B cell (primary cell): ENCODE measurements around the gene AEN. TPM values are rescaled to one million over a fixed set of nuclear protein-coding genes. Genes with fewer than 3 reads are reported as not detected.

ENCODE experiments used
- ATAC-seq: fragments of 200-7000 bp; cut with Tn5 transposase; one replicate; pipeline ENCODE4 v1.10.0; 2021; ENCODE audit warnings: low read depth, mild to moderate bottlenecking, moderate number of reproducible peaks, moderate library complexity
- CTCF ChIA-PET: fragments of 350-600 bp; sonication (Branson Sonifier 250); formaldehyde crosslinking; loops from one replicate; lab custom pipeline; 2021; ENCODE audit warnings: antibody characterized with exemption, inconsistent platforms; lab: Charles Lee
- POLR2A ChIA-PET: fragments of 350-600 bp; sonication (Branson Sonifier 250); formaldehyde crosslinking; loops from one replicate; lab custom pipeline; 2021; ENCODE audit warnings: antibody characterized with exemption; lab: Charles Lee
- DNase-seq: peaks from one replicate; pipeline ENCODE4 v3.0.0; 2013
- H2AFZ ChIP-seq: 2 replicates; pipeline ENCODE4 v1.6.1; 2012; ENCODE audit warnings: mild to moderate bottlenecking, low read depth, low read length; ENCODE audit not compliant: insufficient read depth, poor library complexity, severe bottlenecking
- H3K27ac ChIP-seq, 2 donors: 1 replicate in 1 of 2; 2 replicates in 1 of 2; pipeline ENCODE4 v1.5.1; 2012 to 2013; ENCODE audit warnings: low read length in 2 of 2, mild to moderate bottlenecking in 2 of 2, moderate library complexity in 1 of 2
- H3K27me3 ChIP-seq, 4 experiments: fragments of 200-600 bp in 1 of 4; sonication (generic) in 1 of 4; replicated peaks in 1 of 4; 1 replicate in 2 of 4; 2 replicates in 2 of 4; pipeline versions ENCODE4 v1.6.1 to v1.7.0; 2013 to 2016; ENCODE audit warnings: low read length in 3 of 4, mild to moderate bottlenecking in 2 of 4, mixed read lengths in 1 of 4, moderate library complexity in 1 of 4; ENCODE audit not compliant: insufficient read depth in 4 of 4, control insufficient read depth in 3 of 4; ENCODE audit errors: control extremely low read depth in 1 of 4
- H3K36me3 ChIP-seq, 2 experiments: replicated peaks in 1 of 2; 1 replicate in 1 of 2; 2 replicates in 1 of 2; pipeline versions ENCODE4 v1.6.1 to v1.7.1; 2013; ENCODE audit warnings: low read length in 1 of 2; ENCODE audit not compliant: insufficient read depth in 2 of 2, control insufficient read depth in 1 of 2; ENCODE audit errors: control extremely low read depth in 1 of 2, extremely low read depth in 1 of 2
- H3K4me1 ChIP-seq, 2 donors: fragments of 200-600 bp in 1 of 2; sonication (generic) in 1 of 2; 1 replicate in 1 of 2; 2 replicates in 1 of 2; pipeline versions ENCODE4 v1.5.1 to v1.6.1; 2013 to 2017; ENCODE audit warnings: low read length in 2 of 2; ENCODE audit not compliant: control insufficient read depth in 2 of 2, insufficient read depth in 2 of 2
- H3K4me2 ChIP-seq: replicated peaks from 2 replicates; pipeline ENCODE3; 2012; ENCODE audit warnings: mild to moderate bottlenecking, low read depth, low read length; ENCODE audit not compliant: poor library complexity, severe bottlenecking
- H3K4me3 ChIP-seq, 5 experiments: fragments of 200-600 bp in 1 of 5; sonication (generic) in 1 of 5; 1 replicate in 3 of 5; 2 replicates in 2 of 5; pipeline versions ENCODE4 v1.5.1 to v1.7.0; 2011 to 2016; ENCODE audit warnings: low read length in 4 of 5, mild to moderate bottlenecking in 4 of 5, low read depth in 2 of 5, control low read depth in 1 of 5, moderate library complexity in 1 of 5; ENCODE audit not compliant: insufficient read depth in 1 of 5; ENCODE audit errors: control extremely low read depth in 1 of 5, extremely low read depth in 1 of 5
- H3K79me2 ChIP-seq: fragments of 200-600 bp; sonication (generic); one replicate; pipeline ENCODE4 v1.6.0; 2016; ENCODE audit warnings: low read length; ENCODE audit not compliant: control insufficient read depth, insufficient read depth
- H3K9ac ChIP-seq: fragments of 200-600 bp; sonication (generic); 2 replicates; pipeline ENCODE4 v1.6.1; 2017; ENCODE audit warnings: mild to moderate bottlenecking, low read length, moderate library complexity
- H3K9me3 ChIP-seq, 3 donors: one replicate each; pipeline versions ENCODE4 v1.6.1 to v1.7.1; 2013; ENCODE audit warnings: low read length in 2 of 3; ENCODE audit not compliant: control insufficient read depth in 2 of 3, insufficient read depth in 1 of 3; ENCODE audit errors: control extremely low read depth in 1 of 3
- H4K20me1 ChIP-seq: 2 replicates; pipeline ENCODE4 v1.6.0; 2012; ENCODE audit warnings: mild to moderate bottlenecking, low read length; ENCODE audit not compliant: insufficient read depth, control insufficient read depth, poor library complexity, severe bottlenecking
- H3K27ac Mint-ChIP-seq: one replicate; pipeline ENCODE4 v1.8.0; 2021; ENCODE audit warnings: mixed read lengths
- H3K27me3 Mint-ChIP-seq: one replicate; pipeline ENCODE4 v1.8.0; 2021; ENCODE audit warnings: mixed read lengths
- H3K4me1 Mint-ChIP-seq: one replicate; pipeline ENCODE4 v1.8.0; 2021; ENCODE audit warnings: mixed read lengths
- H3K4me3 Mint-ChIP-seq: one replicate; pipeline ENCODE4 v1.8.0; 2021; ENCODE audit warnings: mixed read lengths
- H3K9me3 Mint-ChIP-seq: one replicate; pipeline ENCODE4 v1.8.0; 2022; ENCODE audit warnings: mixed read lengths; ENCODE audit not compliant: insufficient read depth
- EZH2 ChIP-seq: IDR thresholded peaks from 2 replicates; pipeline ENCODE4 v1.6.1; 2012; ENCODE audit warnings: borderline replicate concordance, low read depth, mild to moderate bottlenecking, moderate library complexity, low read length; ENCODE audit not compliant: insufficient read depth, poor library complexity, severe bottlenecking
- WGBS: methylation state at CpG from one replicate; pipeline ENCODE4 v1.1.5; 2013; ENCODE audit warnings: missing lambda C conversion rate; ENCODE audit not compliant: insufficient coverage; 5-methylcytosine and 5-hydroxymethylcytosine counted together
- intact Hi-C: fragments of 100-400 bp; cut with micrococcal nuclease; formaldehyde crosslinking; loops from one replicate; pipeline ENCODE4 v1.10.0; 2022
- polyA plus RNA-seq: library from polyadenylated mRNA; depleted of rRNA; stranded (reverse); fragments of >200 nt; gene quantifications from 2 replicates; pipeline ENCODE4 v1.2.3, GENCODE V29; 2012
- total RNA-seq, 2 donors: library from RNA; stranded (reverse); fragments of 120-200 nt in 1 of 2; gene quantifications; 1 replicate in 1 of 2; 2 replicates in 1 of 2; pipeline versions ENCODE4 v1.2.3 to v1.2.4, GENCODE V29; 2013 to 2022
- TF ChIP-seq, protein P1 (sequence below): fragments of 200-600 bp; IDR thresholded peaks from one replicate; pipeline ENCODE4 v1.8.0; 2022; ENCODE audit warnings: antibody characterized with exemption, mild to moderate bottlenecking

The AEN gene
- total and polyA plus RNA-seq, 2 donors (not counting 1 experiment from before 2014, with no cell fraction given), result 18.5 to 42.9 TPM

GRCh38 chr15:88680241-88681001, 59.3 kb downstream of the AEN start:
- H3K27ac Mint-ChIP-seq, result no peak overlapping the region
- ATAC-seq, result no peak

More at GRCh38 chr15:88680241-88681001, 59.3 kb downstream of the AEN start:
- Histone ChIP-seq H3K9ac (no peak overlapping the region), H3K4me3 (no peak overlapping the region), H3K27me3 (peaks cover 0 to 3% (median 0%) of the 10 kb centered on the region in 4 experiments), H3K27ac (no peak overlapping the region), H3K9me3 (peaks cover 0 to 2% (median 0%) of the 10 kb centered on the region in 3 donors), H3K4me1 (peaks cover 6 to 13% of the 10 kb centered on the region in 2 donors), H3K79me2 (no peaks in the 10 kb centered on the region), H3K36me3 (no peaks in the 10 kb centered on the region), H3K4me2 (no peak overlapping the region), H4K20me1 (no peaks in the 10 kb centered on the region), H2AFZ (no peak overlapping the region)
- ChIA-PET CTCF (no interaction called here), POLR2A (no interaction called here)
- intact Hi-C loops, result no loop called here
- H3K4me3 Mint-ChIP-seq, result no peak overlapping the region
- DNase-seq, result no peak
- H3K27me3 Mint-ChIP-seq, result peaks cover 3% of the 10 kb centered on the region
- H3K4me1 Mint-ChIP-seq, result peaks cover 12% of the 10 kb centered on the region
- 96% methylated on average over 9 of the region's 13 CpGs for WGBS
- TF ChIP-seq EZH2, result no peak
- TF ChIP-seq, protein P1, sequence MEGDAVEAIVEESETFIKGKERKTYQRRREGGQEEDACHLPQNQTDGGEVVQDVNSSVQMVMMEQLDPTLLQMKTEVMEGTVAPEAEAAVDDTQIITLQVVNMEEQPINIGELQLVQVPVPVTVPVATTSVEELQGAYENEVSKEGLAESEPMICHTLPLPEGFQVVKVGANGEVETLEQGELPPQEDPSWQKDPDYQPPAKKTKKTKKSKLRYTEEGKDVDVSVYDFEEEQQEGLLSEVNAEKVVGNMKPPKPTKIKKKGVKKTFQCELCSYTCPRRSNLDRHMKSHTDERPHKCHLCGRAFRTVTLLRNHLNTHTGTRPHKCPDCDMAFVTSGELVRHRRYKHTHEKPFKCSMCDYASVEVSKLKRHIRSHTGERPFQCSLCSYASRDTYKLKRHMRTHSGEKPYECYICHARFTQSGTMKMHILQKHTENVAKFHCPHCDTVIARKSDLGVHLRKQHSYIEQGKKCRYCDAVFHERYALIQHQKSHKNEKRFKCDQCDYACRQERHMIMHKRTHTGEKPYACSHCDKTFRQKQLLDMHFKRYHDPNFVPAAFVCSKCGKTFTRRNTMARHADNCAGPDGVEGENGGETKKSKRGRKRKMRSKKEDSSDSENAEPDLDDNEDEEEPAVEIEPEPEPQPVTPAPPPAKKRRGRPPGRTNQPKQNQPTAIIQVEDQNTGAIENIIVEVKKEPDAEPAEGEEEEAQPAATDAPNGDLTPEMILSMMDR, result no peak
- no peaks in the 10 kb centered on the region for H3K9me3 Mint-ChIP-seq
